Left lung (tissue), 10 donors: Measurements from ENCODE around the gene DIPK1A. TPM values are rescaled to one million over a fixed set of nuclear protein-coding genes. Genes with fewer than 3 reads are reported as not detected.
A peak's percentile ranks its signal among the peaks of the same experiment; 100 is the strongest.

ENCODE experiments used
- ATAC-seq: fragments of 200-7000 bp; cut with Tn5 transposase; one replicate; pipeline ENCODE4 v1.9.1; 2020; ENCODE audit warnings: moderate library complexity
- DNase-seq, 4 donors: peaks; one replicate each; pipeline ENCODE4 v3.0.0-alpha.2; 2013 to 2020
- H3K27ac ChIP-seq, 2 donors: fragments of 200-600 bp; sonication (generic) in 1 of 2; one replicate each; pipeline versions ENCODE4 v1.5.0 to v1.8.0; 2020 to 2021
- H3K27me3 ChIP-seq, 2 donors: fragments of 200-600 bp; sonication (generic) in 1 of 2; one replicate each; pipeline versions ENCODE4 v1.5.0 to v1.8.0; 2020 to 2021
- H3K36me3 ChIP-seq, 2 donors: fragments of 200-600 bp; sonication (generic) in 1 of 2; one replicate each; pipeline versions ENCODE4 v1.5.0 to v1.8.0; 2020 to 2021
- H3K4me1 ChIP-seq, 2 donors: fragments of 200-600 bp; one replicate each; pipeline ENCODE4 v1.8.0; 2021
- H3K4me3 ChIP-seq, 2 donors: fragments of 200-600 bp; sonication (generic) in 1 of 2; one replicate each; pipeline versions ENCODE4 v1.5.0 to v1.8.0; 2020 to 2021; ENCODE audit warnings: mild to moderate bottlenecking in 1 of 2
- H3K9me3 ChIP-seq, 2 donors: fragments of 200-600 bp; sonication (generic) in 1 of 2; one replicate each; pipeline versions ENCODE4 v1.5.0 to v1.8.0; 2020 to 2021
- CTCF ChIP-seq, 2 donors: fragments of 200-600 bp; sonication (generic) in 1 of 2; IDR thresholded peaks; one replicate each; pipeline versions ENCODE4 v1.5.0 to v1.8.0; 2021; ENCODE audit warnings: antibody characterized with exemption in 2 of 2
- intact Hi-C, 2 donors: fragments of 100-400 bp; cut with DNase I; formaldehyde crosslinking; loops; one replicate each; pipeline versions ENCODE4 v1.11.2 to v1.14.2; 2022
- polyA plus RNA-seq, 6 donors: library from polyadenylated mRNA; unstranded; fragments of 120-200 nt; gene quantifications; one replicate each; pipeline ENCODE4 v1.2.1, GENCODE V29; 2013; ENCODE audit not compliant: insufficient read length in 6 of 6
- total RNA-seq, 2 donors: library from RNA; stranded (reverse); fragmentation: NEBNext Ultra II Directional; extraction: Animal tissue kit (Norgen Biotek cat#: 25700); gene quantifications; one replicate each; pipeline ENCODE4 v1.2.1, GENCODE V29; 2021
- donor health status: DM: no; HTN: yes; CAD: no.
- donor health status: DM: no; HTN: no; CAD: no.

Gene DIPK1A
- total and polyA plus RNA-seq, 8 donors, result 6.8 to 14.8 (median 10.2) TPM

- peak; percentile 62 for ATAC-seq
- intact Hi-C loops, result loop anchor here in 1 of 2 donors (10.0 kb wide), 1 partner anchor 63 kb away; no protein-coding TSS in a partner anchor
- no peak overlapping the region for H3K4me3 ChIP-seq
- DNase-seq, result peak in 1 of 4 donors; percentile 25
- H3K36me3 ChIP-seq, result no peaks in the 10 kb centered on the region
- peak; percentile 61 to 65 for TF ChIP-seq CTCF (IDR thresholded peaks at IDR 0.05)
- no peaks in the 10 kb centered on the region for H3K27me3 ChIP-seq
- no peaks in the 10 kb centered on the region for H3K4me1 ChIP-seq
- H3K27ac ChIP-seq, result no peak overlapping the region
- no peaks in the 10 kb centered on the region for H3K9me3 ChIP-seq
Measured at GRCh38 chr1:92817986-92818764, 143.1 kb downstream of the DIPK1A start.

GRCh38 chr1:92817137-92817697 is 144.0 kb downstream of the DIPK1A start:
- H3K4me1 ChIP-seq, result no peaks in the 10 kb centered on the region
- H3K36me3 ChIP-seq, result no peaks in the 10 kb centered on the region
- ATAC-seq (peak; percentile 72), DNase-seq (peak in 1 of 4 donors; percentile 31)
- H3K4me3 ChIP-seq, result no peak overlapping the region
- intact Hi-C loops, result loop anchor here in 1 of 2 donors (10.0 kb wide), 1 partner anchor 62 kb away; no protein-coding TSS in a partner anchor
- H3K27me3 ChIP-seq, result no peaks in the 10 kb centered on the region
- no peak overlapping the region for H3K27ac ChIP-seq
- TF ChIP-seq CTCF (IDR thresholded peaks at IDR 0.05), result no peak
- H3K9me3 ChIP-seq, result no peaks in the 10 kb centered on the region

- H3K4me3 ChIP-seq, result no peak overlapping the region
- H3K36me3 ChIP-seq, result no peaks in the 10 kb centered on the region
- H3K27me3 ChIP-seq, result no peaks in the 10 kb centered on the region
- no peak for TF ChIP-seq CTCF (IDR thresholded peaks at IDR 0.05)
- no peak for DNase-seq
- no peaks in the 10 kb centered on the region for H3K9me3 ChIP-seq
- H3K4me1 ChIP-seq, result no peaks in the 10 kb centered on the region
- peak; percentile 57 for ATAC-seq
- no peak overlapping the region for H3K27ac ChIP-seq
- intact Hi-C loops, result loop anchor here in 1 of 2 donors (10.0 kb wide), 1 partner anchor 62 kb away; no protein-coding TSS in a partner anchor
Measured at GRCh38 chr1:92816732-92817131, 144.5 kb downstream of the DIPK1A start.

GRCh38 chr1:92808381-92808780 is 152.9 kb downstream of the DIPK1A start:
- TF ChIP-seq CTCF (IDR thresholded peaks at IDR 0.05), result no peak
- intact Hi-C loops, result no loop called here
- Histone ChIP-seq H3K27me3 (no peaks in the 10 kb centered on the region), H3K36me3 (no peaks in the 10 kb centered on the region), H3K9me3 (no peaks in the 10 kb centered on the region), H3K4me1 (peaks cover 5 to 8% of the 10 kb centered on the region in 2 donors), H3K27ac (no peak overlapping the region), H3K4me3 (no peak overlapping the region)
- DNase-seq (no peak), ATAC-seq (no peak)

- ATAC-seq, result no peak
- Histone ChIP-seq H3K4me3 (no peak overlapping the region), H3K9me3 (no peaks in the 10 kb centered on the region), H3K36me3 (no peaks in the 10 kb centered on the region), H3K27me3 (no peaks in the 10 kb centered on the region), H3K4me1 (peaks cover 5 to 8% of the 10 kb centered on the region in 2 donors), H3K27ac (peak overlapping the region; percentile 45 to 53)
- intact Hi-C loops, result no loop called here
- no peak for DNase-seq
- no peak for TF ChIP-seq CTCF (IDR thresholded peaks at IDR 0.05)
Measured at GRCh38 chr1:92805216-92805615, 156.0 kb downstream of the DIPK1A start.
